ENCODE data around the gene ANKMY1.
"Not testable (repeated sequence)": the region's sequence is repeated elsewhere in the genome, so short reads cannot be mapped to it uniquely, and the experiment has no call there.

The ANKMY1 gene

DNA sequence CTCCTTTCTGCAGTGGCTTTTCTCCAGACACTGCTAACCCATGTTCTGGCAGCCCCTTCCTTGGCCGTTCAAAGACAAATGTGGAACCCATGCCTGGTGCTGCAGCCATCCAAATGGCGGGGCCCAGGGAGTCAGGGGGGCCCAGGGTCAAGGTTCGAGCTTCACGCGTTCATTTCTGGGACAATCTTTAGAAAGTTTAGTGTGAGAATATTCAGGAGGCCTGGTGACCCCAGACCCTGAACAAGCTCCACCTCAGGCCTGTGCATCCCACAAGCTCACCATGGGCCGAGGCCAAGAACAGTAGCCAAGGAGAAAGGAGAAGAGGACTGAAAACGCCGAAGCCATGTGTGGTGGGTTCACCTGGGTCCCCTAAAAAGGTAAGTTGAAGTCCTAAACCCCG lies 54.4 kb downstream of the ANKMY1 start:
- DNase-seq (ENCODE audit: low spot score) = no peak

DNA sequence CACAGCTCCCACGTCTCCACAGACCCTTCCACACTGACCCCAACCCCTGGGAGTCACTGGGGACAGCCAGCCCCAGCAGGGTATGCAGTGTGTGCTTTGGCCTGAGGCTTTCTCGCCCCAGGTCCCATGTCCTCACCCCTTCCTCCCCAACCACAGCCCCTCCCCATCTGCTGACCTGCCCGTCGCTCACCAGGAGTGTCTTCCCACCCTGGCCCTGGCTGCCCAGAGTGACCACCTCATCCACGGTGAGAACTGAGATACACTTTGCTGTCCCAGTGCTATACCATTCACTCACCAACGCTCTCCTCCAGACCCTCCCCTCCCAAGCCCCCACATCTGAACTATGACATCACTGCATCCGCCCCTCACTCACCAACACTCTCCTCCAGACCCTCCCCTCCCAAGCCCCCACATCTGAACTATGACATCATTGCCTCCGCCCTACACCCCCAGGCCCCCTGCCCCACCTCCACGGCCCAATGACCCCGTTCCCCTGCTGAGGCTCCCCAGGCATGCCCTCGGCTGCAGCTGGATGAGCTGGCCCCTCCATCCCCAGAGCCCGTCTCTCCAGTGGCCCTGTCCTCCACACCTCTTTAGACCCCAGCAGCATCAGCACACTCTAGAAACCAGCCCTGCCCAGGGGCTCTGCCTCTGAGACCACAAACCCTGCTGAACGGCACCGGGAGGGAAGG lies 55.2 kb downstream of the ANKMY1 start:
- no peak for DNase-seq (ENCODE audit: low spot score)

DNA sequence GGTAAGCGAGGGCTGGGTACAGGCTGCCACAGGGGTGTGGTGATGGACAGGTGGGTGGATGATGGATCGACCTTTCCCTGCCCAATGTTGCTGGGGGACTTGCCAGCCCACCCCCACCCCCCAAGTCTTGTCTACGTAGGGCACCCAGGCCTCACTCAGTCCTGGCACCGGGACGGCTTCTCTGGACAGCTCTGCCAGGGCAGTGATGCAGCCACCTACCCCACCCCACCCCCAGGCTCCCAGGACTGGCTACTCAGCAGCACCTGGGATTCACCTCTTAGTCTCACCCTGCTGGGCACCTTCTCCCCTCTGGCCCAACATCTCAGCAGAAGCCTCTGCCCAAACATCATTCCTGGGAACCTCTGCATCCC lies 55.7 kb downstream of the ANKMY1 start:
- no peak for DNase-seq (ENCODE audit: low spot score)

DNA sequence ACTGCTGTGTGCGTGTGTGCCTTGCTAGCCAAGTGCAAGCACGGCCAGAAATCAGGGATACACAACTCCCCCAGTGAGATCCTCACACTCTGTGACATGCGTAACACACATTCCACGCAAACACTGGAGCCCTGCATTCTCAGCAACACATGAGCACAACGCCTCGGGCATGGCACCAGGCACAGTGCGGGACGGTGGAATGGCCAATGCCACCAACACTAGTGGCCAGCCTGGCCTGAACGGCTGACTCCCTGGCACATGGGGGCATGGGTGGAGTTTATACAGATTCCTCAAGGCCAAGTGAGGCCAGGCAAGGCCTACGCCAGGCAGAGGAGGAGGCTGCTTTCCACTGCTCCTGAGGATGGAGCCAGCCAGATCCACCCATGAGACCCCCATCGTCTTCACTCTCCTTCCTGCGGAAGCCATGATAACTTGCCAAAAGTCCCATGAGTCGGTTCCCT lies 56.2 kb downstream of the ANKMY1 start:
- no peak for DNase-seq (ENCODE audit: low spot score)

DNA sequence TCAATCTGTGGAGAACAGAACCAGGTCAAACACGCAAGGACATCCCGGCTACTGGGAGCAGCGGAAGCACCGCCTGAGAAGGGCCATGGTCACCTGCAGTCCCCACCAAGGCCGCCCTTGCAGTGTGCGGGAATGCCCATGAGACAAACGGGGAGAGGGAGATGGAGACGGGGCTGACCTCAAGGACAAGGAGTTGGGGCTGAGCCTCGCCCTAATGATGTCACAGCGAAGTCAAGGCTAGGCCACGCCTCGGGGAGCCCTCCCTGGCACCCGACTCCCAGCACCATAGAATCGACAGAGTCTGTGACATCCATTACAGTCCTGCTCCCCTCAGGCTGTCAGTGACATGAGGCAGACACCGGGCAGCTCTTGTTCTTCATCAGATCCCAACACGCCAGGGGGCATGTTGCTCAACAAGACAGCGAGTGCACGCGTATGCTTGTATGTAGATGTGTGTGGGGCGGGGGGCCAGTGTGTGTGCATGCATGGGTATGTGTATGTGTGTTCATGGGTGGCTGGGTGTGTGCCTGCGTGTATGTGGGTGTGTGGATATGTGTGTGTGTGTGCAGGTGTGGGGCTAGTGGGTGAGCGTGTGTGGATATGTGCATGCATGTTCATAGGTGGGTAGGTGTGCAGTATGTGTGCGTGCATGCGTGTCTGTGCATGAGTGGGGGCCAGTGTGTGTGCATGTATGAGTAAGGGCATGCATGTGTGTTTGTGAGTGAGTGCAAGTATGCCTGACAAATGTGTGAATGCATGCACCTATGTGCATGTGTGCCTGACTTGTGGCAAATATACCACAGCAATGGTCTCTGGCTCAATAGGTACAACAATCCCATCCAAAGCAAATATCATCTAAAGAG lies 57.0 kb downstream of the ANKMY1 start:
- DNase-seq (ENCODE audit: low spot score) = no peak

DNA sequence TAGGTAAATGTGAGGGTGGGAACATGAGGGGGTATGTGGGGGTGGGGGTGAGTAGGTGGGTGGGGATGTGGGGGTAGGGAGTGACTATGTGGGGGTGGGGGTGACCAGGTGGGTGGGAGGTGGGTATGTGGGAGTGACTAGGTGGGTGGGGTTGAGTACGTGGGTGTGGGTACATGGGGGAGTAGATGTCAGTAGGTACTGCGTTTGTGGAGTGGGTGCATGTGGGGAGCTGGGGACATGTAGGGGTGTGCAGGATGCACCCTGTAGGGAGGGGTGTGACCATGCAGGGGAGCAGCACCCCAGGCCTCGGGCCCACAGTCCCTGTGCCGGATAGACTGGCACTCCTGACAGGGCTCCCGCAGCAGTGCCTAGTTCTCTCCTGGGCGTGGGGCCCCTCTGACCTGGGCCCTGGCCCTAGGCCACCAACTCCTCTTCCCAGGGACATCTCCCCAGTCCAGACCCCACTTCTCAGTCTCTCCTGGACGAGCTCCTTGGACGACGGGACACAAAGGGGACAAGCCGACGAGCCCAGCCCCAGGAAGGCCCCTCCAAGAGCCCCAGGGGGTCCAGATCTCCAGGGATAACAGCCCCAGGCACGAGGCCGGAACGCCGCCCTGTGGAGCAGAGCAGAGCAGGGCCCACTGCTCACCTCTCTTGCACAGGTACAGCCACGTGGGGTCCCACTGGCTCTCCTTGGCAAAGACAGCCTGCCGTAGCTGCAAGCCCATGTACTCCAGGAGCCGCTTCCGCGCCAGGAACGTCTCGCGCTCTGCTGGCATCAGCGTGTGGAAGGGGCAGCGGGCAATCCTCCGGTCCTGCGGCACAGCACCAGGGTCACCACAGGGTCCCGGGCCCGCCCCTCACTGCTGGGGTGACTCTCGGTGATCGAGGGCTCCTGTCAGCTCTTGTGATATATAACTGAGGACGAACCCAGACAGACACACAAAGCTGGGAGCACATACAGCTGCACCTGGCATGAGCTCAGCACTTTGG lies 58.2 kb downstream of the ANKMY1 start:
- DNase-seq (ENCODE audit: low spot score) = no peak

DNA sequence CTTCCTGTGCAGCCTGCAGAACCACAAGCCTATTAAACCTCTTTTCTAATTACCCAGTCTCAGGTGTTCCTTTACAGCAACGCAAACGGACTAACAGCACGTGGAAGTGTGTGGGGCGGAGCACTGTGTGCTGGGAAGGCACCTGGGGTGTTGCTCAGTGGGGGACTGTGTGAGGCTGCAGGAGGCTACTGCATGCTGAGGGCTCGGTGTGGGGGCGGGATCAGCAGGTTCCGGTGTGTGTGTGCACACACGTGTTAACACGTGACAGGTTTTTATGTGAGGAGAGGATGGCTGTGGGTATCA lies 58.9 kb downstream of the ANKMY1 start:
- DNase-seq (ENCODE audit: low spot score) = no peak

DNA sequence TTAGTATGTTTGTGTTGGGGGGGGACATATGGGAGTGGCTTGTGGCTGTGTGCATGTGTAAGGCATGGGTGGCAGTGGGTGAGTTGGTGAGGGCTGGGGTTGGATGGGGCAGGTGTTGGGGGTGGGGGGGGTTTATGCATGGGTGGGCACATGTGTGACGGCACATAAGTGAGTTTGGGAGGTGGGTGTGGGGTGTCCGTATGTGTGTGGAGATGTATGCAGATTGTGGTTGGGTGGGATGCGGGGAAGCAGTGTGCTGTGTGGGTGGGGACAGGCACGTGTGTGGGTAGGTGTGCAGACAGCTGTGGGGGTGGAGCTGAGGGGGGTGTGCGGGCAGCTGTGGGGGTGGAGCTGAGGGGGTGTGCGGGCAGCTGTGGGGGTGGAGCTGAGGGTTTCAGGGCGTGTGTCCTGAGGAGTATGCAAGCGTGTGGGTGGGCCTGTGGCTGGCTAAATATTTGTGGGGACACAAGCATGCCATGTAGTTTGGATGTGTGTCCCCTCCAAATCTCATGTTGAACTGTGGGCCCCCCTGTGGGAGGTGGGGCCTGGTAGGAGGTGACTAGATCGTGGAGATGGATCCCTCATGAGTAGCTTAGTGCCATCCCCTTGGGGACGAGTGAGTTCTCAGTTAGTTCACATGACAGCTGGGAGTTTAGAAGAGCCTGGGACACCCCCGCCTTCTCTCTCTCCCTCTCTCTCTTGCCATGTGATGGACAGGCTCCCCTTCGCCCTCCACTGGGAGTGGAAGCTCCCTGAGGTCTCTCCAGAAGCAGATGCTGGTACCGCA lies 59.4 kb downstream of the ANKMY1 start:
- DNase-seq (ENCODE audit: low spot score) = no peak

DNA sequence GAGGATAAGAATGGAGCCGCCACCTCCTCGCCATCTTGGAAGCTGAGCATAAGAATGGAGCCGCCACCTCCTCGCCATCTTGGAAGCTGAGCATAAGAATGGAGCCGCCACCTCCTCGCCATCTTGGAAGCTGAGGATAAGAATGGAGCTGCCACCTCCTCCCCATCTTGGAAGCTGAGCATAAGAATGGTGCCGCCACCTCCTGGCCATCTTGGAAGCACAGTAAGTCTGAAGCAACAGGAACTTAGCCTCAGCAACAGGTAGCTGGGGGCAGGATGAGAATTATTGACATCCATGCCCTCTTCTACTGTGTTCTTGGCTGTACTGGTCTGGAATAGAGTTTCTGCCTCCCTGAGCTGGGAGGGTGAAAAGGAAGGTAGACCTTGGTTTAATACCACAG lies 60.7 kb downstream of the ANKMY1 start:
- DNase-seq (ENCODE audit: low spot score) = not testable (repeated sequence)

DNA sequence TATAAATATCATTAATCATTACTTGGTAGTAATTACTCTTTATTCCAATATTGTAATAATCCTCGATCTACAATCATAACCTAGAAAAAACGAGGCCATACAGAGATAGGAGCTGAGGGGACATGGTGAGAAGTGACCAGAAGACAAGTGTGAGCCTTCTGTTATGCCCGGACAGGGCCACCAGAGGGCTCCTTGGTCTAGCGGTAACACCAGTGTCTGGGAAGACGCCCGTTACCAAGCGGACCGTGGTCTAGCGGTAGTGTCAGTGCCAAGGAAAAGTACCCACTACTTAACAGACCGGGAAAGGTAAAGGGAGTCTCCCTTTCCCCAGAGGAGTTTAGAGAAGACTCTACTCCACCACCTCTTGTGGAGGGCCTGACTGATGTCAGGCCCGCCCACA lies 62.8 kb downstream of the ANKMY1 start:
- DNase-seq (ENCODE audit: low spot score) = not testable (repeated sequence)

DNA sequence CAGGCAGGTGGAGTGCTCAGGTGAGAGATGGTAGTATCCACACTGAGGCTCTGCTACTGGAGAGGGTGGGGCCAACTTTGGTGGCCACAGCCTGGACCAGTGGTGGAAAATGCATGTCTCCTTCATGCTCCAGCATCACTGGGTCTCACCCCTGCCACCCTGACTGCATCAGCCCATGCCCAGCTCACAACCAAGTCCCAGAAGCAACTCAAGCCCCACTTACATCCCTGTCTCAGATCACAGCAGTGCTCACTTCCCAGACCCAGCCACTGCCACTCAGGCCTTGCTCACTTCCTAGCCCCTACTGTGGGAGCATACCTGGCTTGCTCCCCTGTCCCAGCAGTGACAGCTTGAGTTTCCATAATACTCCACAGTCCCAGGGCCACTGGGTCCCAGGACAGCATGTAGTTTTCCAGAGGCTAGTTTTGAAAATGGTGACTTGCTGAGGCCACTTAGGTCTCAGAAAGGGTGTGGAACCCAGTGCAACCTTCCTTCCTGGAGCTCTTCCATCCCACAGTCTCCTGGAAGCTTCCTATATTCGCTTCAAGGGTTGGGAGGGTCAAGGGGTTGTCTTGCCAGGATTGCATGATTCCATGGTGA lies 63.5 kb downstream of the ANKMY1 start:
- no peak for DNase-seq (ENCODE audit: low spot score)

DNA sequence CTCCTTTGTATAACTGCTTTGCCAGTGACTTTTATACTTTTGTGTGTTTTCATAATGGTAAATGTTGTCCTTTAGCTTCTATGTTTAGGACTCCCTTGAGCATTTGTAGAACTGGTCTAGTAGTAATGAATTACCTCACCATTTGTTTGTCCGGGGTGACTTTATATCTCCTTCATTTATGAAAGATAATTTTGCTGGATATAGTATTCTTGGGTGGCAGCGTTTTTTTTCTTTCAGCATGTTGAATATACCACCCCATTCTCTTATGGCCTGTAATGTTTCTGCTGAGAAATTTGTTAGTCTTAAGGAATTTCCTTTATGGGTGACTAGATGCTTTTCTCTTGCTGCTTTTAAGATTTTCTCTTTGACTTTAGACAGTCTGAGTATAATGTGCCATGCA lies 66.3 kb downstream of the ANKMY1 start:
- no peak for DNase-seq (ENCODE audit: low spot score)

DNA sequence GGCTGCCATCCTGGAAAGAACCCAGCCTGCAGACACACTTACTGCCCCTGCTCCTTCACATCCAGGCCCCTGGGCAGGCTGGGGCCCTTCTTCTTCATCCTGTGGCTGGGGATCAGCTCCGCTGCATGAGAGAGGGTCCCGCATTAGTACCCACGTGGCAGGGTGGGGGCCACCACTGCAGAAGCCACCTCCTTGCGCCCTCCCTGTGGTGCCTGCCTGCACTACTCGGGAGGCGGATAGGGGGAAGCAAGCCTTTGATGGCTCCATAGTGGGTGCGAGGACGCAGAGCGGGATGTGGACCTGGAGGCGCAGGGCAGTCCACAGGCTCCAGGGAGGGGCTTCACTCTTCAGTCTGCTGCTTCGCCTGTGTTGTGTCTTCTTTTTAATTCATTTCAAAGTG lies 75.6 kb downstream of the ANKMY1 start:
- DNase-seq (ENCODE audit: low spot score) = no peak

DNA sequence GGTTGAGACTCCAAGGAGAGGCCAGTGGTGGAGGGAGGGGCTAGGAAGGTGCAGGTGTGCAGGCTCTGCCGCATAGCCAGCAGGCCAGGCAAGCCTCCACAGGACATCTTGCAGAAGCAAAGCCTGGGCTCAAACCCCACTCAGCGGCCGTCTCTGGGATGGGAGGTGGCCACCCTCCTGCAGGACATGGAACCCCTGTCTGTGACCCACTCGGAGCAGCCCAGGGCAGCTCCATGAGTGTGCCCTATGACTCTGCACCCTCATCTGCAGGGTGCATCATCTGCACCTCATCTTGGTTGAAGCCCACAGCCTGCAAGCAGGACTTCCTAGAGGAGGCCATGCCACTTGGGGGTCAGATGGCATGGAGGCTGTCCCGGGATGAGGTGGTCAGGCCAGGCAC lies 76.1 kb downstream of the ANKMY1 start:
- no peak for DNase-seq (ENCODE audit: low spot score)

DNA sequence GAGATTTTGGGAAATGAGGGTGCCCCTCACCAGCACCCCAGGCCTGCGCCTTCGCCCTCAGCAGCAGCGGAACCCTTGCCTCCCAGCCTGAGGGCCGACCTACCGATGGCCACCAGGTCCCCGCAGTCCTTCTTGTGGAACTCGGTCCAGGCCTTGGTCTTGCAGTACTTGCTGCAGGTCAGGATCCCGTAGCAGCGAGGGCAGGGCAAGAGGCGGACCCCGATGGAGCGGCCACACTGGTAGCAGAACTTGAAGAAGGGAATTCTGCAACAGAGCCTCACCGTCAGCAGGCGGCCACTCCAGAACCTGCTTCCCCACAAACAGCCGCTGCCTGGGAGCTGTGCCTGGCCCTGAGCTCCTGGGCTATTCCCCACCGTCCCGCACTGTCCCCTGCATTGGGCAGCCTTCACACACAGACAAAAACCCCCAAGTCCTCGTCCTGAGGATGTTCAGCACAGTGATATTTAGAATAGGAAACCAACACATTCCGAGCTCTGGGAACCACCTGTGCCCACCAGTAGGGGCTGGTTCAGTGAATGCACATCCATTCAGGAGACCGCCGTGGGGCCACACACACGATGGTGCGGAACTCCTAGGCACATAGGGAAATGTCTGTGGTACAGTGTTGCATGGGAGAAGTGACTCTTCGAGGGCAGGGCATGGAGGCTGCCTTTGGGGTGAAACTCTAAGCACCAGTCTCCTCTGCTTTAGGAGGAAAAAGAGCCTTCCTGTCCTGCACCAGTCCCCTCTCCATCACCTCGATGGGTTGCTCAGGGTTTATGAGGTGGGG lies 76.8 kb downstream of the ANKMY1 start:
- DNase-seq (ENCODE audit: low spot score) = no peak

DNA sequence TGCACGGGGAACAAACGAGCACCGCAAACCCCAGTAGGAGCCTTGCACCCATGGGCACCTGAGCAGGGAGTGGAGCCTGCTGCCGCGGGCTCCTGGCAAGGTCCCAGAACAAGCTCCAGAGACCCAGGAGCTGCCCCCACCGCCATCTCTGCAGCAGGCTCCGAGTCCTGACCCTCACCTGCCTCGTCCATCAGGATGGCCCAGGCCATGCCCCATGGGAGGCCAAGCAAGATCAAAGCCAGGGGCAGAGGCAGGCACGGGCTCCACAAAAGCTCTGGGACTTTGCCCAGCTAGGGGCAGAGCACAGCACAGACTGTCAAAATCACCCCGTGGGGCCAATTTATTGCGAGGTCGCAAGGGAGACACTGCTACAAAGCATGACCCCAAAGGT lies 78.7 kb downstream of the ANKMY1 start:
- no peak for DNase-seq (ENCODE audit: low spot score)

DNA sequence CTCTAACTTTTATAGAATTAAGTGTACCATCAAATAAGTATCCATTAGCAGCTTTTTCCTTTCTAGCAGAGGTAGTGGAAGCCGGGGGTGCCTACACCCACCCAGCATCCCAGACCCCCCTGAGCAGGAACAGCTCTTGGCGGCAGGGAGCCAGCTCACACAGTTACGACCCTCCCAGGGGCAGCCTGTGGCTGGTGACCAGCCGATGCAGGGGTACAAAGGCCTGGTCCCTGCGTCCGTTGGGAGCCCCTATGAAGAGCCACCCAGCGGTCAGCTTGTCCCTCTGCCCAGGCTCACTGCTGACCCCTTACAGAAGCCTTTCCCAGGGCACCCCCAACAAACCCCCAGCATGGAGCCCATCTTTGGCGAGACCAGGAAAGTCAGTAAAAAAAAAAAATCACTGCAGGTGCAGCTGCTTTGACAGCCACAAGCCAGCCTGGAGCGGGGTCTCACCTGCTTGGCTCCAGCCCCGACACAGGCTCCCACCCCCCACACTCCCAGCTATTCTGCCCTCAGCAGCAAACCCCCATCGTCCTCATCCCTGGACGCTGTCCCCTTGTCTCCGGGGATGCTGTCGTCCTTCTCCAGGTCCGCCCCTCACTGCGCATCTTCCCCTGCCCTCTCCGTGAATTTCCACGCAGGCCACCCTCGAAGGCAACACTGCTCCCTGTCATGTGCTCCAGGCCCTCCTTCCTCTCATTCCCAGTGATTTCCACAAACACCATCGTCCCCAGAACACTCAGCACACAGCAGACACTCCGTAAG lies 79.3 kb downstream of the ANKMY1 start:
- no peak for DNase-seq (ENCODE audit: low spot score)

DNA sequence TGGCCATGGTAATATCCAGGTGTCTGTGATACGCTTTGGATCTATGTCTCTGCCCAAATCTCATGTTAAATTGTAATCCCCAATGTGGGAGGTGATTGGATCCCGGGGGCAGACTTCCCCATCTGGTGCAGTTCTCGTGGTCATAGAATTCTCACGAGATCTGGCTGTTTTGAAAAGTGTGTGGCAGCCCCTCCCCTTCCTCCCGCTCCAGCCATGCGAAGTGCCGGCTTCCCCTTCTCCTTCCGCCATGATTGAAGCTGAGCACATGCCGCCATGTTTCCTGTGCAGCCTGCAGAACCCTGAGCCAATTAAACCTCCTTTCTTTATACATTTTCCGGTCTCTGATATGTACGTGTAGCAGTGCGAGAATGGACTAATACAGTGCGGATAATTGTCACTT lies 79.9 kb downstream of the ANKMY1 start:
- no peak for DNase-seq (ENCODE audit: low spot score)

DNA sequence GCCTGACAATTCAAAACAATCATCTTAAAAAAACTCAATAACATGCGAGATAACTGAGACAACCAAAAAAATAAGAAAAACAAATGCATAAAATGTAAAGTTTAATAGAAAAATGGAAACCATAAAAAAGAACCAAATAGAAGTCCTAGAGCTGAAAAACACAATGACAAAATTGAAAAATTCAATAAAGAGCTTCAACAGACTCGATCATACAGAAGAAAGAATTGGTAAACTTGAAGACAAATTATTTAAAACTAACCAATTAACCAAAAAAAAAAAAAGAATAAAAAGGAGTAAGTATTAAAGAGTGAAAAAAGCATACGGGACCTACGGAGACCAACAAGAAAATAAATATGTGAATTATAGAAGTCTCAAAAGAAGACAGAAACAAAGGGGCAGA lies 84.6 kb downstream of the ANKMY1 start:
- DNase-seq (ENCODE audit: low spot score) = no peak

All from Ammon's horn (tissue), 1 donor.